ENCODE measurements around the gene PKD1.

PKD1 gene

GRCh38 chr16:2078096-2078495, 57.6 kb downstream of the PKD1 start:
- TF ChIP-seq GATA2 (IDR thresholded peaks at IDR 0.05; ENCODE audit: low read depth, low read length) (no peak), GATA3 (IDR thresholded peaks at IDR 0.05; ENCODE audit: low read depth, low read length) (no peak)

DNA sequence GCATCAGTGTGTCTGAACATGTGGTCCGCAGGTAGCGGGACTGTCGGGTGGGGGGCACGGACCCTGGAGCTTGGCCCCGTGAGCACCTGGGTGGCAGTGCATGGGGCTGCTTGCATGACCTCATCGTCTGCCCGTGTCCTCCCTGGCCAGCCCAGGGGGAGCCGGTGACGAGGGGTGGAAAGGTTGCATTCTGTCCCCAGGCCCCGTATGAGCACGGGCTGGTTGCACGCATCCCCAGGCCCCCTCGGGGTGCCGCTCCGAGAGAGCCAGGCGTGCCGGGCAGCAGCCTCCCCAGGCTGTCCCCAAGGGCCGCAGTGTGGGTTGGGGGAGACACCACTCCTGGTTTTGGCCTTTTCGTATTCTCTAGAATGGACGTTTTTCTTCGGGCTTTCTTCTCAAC, 58.0 kb downstream of the PKD1 start:
- TF ChIP-seq GATA3 (IDR thresholded peaks at IDR 0.05; ENCODE audit: low read depth, low read length) (no peak), GATA2 (IDR thresholded peaks at IDR 0.05; ENCODE audit: low read depth, low read length) (no peak)

- TF ChIP-seq GATA3 (IDR thresholded peaks at IDR 0.05; ENCODE audit: low read depth, low read length) (no peak), GATA2 (IDR thresholded peaks at IDR 0.05; ENCODE audit: low read depth, low read length) (no peak)
Measured at GRCh38 chr16:2077016-2077415, 58.7 kb downstream of the PKD1 start.

- no peak for TF ChIP-seq GATA3 (IDR thresholded peaks at IDR 0.05; ENCODE audit: low read depth, low read length)
- TF ChIP-seq GATA2 (IDR thresholded peaks at IDR 0.05; ENCODE audit: low read depth, low read length): no peak
Measured at GRCh38 chr16:2076072-2076865, 59.4 kb downstream of the PKD1 start.

DNA sequence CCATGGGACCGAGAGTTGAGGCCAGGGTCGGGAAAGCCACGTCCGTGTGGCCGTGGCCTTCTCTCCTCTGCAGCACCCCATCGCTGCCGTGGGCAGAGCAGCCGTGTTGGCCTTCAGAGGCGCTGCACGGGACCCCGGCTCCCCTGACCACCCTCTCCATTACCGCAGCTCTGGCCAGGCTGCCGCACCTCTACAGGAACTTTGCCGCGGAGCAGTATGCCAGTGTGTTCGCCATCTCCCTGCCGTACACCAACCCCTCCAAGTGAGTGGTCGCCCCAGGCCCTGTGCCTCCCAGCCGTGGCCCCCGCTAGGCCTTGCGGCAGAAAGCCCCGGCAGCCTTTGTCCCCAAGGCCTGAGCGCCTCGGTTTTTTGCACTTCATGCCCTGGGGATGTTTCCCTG, 60.1 kb downstream of the PKD1 start:
- TF ChIP-seq GATA2 (IDR thresholded peaks at IDR 0.05; ENCODE audit: low read depth, low read length): no peak
- no peak for TF ChIP-seq GATA3 (IDR thresholded peaks at IDR 0.05; ENCODE audit: low read depth, low read length)

DNA sequence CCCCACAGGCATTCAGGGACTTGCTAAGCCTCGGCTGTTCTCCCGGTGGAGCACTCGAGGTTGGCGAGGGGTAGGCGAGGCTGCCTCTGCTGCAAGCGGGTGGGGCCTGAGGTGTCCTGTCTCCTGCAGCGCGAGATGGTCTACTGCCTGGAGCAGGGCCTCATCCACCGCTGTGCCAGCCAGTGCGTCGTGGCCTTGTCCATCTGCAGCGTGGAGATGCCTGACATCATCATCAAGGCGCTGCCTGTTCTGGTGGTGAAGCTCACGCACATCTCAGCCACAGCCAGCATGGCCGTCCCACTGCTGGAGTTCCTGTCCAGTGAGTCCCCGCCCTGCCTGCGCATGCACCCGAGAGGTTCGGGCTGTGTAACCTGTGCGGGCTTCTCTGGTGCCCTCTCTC, 61.6 kb downstream of the PKD1 start:
- no peak for TF ChIP-seq GATA3 (IDR thresholded peaks at IDR 0.05; ENCODE audit: low read depth, low read length)
- no peak for TF ChIP-seq GATA2 (IDR thresholded peaks at IDR 0.05; ENCODE audit: low read depth, low read length)

DNA sequence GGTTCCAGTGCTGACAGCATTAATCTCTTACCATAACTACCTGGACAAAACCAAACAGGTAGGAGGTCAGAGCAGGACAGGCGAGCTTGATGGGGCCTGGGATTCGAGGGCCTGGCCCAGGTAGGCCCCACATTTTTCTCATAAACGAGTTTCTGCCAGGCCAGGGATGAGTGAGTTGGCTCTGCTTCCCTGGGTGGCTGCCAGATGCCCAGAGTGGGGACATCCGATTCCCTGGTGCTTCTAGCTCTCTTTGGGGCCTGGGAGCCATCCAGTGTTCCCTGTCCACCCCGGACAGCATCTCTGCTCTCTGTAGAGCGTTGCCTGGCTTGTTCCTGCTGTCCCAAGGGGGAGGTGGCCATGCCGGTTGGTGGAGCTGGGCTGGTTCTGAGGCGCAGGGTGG, 62.8 kb downstream of the PKD1 start:
- no peak for TF ChIP-seq GATA2 (IDR thresholded peaks at IDR 0.05; ENCODE audit: low read depth, low read length)
- no peak for TF ChIP-seq GATA3 (IDR thresholded peaks at IDR 0.05; ENCODE audit: low read depth, low read length)

DNA sequence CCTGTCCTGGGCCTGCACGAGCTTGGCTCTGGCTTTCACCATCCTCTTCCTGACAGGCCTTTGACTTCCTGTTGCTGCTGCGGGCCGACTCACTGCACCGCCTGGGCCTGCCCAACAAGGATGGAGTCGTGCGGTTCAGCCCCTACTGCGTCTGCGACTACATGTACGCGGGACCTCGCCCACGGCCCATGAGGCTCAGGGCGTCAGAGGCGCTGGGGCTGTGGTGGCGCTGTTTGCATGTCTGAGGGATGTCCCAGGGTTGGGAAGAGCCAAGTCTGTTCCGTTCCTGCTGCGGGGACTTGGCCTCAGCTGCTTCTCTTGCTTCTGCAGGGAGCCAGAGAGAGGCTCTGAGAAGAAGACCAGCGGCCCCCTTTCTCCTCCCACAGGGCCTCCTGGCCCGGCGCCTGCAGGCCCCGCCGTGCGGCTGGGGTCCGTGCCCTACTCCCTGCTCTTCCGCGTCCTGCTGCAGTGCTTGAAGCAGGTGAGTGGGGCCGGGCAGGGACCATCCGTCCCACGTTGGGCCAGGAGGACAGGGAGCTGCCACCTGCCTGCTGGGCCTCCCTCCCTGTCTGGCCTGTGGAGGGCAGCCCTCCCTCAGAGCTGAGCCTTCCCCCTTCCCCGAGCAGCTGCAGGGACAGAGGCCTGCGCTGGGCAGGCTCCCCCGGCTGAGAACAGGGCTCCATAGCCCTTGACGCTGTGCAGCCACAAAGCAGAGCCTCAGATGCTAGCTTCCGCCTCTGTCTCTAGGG, 64.1 kb downstream of the PKD1 start:
- TF ChIP-seq GATA3 (IDR thresholded peaks at IDR 0.05; ENCODE audit: low read depth, low read length) (no peak), GATA2 (IDR thresholded peaks at IDR 0.05; ENCODE audit: low read depth, low read length) (no peak)

DNA sequence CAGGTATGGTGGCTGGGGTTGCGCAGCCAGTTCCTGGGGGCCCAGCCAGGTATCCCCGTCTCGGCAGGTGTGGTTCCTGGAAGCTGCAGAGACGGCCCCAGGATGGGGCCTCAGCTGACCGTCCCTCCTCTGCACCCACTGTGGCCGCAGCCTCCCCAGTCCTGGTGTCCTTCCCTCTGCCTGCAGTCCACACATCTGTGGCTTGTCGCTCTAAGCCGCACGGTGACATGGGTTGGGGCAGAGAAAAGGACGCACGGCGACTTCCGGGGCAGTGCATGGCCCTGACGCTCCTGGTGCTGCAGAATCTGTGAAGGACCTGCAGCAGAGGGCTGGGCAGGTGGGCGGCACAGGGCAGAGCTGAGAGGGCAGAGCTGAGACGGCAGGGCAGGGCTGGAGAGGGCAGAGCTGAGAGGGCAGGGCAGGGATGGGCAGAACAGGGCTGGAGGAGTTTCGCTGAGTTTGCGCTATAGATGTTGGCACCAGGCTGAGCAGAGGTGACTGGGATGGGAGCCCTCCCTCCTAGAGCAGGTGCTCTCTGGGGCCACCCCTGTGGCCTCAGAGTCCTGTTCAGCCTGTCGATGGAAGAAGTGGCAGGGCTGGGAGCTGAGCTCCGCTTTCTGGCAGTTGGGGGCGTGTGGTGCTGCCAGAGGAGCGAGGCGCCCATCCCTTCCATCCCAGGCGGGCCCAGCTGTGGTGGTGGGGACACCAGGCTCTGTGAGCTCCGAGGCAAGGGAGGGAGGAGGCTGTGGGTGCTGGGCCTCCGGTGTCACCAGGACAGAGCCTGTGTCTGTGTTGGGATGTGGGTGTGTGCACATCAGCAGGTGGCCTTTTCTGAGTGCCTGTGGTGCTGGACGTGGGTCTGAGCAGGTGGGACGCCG, 64.9 kb downstream of the PKD1 start:
- TF ChIP-seq GATA3 (IDR thresholded peaks at IDR 0.05; ENCODE audit: low read depth, low read length): no peak

GRCh38 chr16:2066139-2066538, 69.6 kb downstream of the PKD1 start:
- TF ChIP-seq GATA3 (IDR thresholded peaks at IDR 0.05; ENCODE audit: low read depth, low read length) (no peak), GATA2 (IDR thresholded peaks at IDR 0.05; ENCODE audit: low read depth, low read length) (no peak)

GRCh38 chr16:2064368-2064945, 71.2 kb downstream of the PKD1 start:
- TF ChIP-seq GATA3 (IDR thresholded peaks at IDR 0.05; ENCODE audit: low read depth, low read length) (no peak), GATA2 (IDR thresholded peaks at IDR 0.05; ENCODE audit: low read depth, low read length) (no peak)

- TF ChIP-seq GATA2 (IDR thresholded peaks at IDR 0.05; ENCODE audit: low read depth, low read length) (no peak), GATA3 (IDR thresholded peaks at IDR 0.05; ENCODE audit: low read depth, low read length) (no peak)
Measured at GRCh38 chr16:2063861-2064260, 71.8 kb downstream of the PKD1 start.

DNA sequence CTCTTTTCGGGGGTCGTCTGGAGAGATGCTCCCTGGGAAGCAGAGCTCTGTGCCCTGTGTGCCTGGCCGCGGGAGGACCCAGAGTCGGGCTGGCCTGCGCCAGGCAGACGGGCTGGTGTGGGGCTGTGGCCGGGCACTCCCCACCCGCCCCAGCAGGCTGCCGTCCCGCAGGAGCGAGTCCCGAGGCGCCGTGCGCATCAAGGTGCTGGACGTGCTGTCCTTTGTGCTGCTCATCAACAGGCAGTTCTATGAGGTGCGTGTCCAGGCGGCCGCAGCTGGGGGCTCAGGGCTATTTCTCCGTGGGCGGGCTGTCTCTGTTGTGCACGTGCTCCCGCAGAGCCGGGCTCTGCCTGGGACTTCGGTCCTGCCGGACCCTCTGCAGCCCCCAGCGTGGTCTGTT, 72.9 kb downstream of the PKD1 start:
- TF ChIP-seq GATA2 (IDR thresholded peaks at IDR 0.05; ENCODE audit: low read depth, low read length) (no peak), GATA3 (IDR thresholded peaks at IDR 0.05; ENCODE audit: low read depth, low read length) (no peak)

DNA sequence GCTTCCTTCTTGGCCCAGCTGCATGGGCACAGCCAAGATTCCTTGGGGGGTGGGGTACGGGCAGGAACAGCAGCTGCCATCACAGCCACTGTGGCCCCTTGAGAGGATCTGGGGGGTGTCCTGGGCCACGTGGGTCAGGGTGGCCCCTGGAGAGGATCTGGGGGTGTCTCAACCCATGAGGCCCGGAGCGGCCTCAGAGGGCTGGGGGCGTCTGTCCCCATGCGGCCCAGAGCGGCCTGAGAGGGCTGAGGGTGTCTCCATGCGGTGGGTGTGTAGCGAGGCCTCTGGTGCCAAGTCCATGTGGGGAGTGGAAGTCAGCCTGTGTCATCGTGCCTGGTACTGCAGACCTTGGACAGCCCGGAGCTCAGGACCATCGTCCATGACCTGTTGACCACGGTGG, 74.2 kb downstream of the PKD1 start:
- TF ChIP-seq GATA3 (IDR thresholded peaks at IDR 0.05; ENCODE audit: low read depth, low read length) (no peak), GATA2 (IDR thresholded peaks at IDR 0.05; ENCODE audit: low read depth, low read length) (no peak)
